Measurements from ENCODE around the gene OPRD1. TPM values are rescaled to one million over a fixed set of nuclear protein-coding genes. Genes with fewer than 3 reads are reported as not detected.

The OPRD1 gene
- total RNA-seq (not detected in 2 replicates), polyA plus RNA-seq (not detected in 2 replicates), polyA minus RNA-seq (not detected in 2 replicates)
- not detected for total RNA-seq (2013)

GRCh38 chr1:28811766-28812668 lies at the start of gene OPRD1:
TSS of gene OPRD1 (plus strand) at chr1:28812170. CDS start at chr1:28812384, 214 bp downstream.
- Mint-ChIP-seq H3K9me3 (ENCODE audit: insufficient read depth) (no peaks in the 10 kb centered on the region), H3K27me3 (peaks cover 54% of the 10 kb centered on the region), H3K27ac (no peak within 1 kb of the TSS), H3K4me3 (no peak within 1 kb of the TSS), H3K4me1 (peaks cover 6% of the 10 kb centered on the region)
- Histone ChIP-seq H3K9me3 (ENCODE audit: control extremely low read depth in 1 of 3, control insufficient read depth in 2 of 3, insufficient read depth in 1 of 3, low read length in 2 of 3) (no peaks in the 10 kb centered on the region), H3K9ac (ENCODE audit: low read length) (no peak within 1 kb of the TSS), H3K27me3 (replicated peaks in 1 of 4; ENCODE audit: control extremely low read depth in 1 of 4, control insufficient read depth in 3 of 4, insufficient read depth in 4 of 4, low read length in 3 of 4) (peaks cover 0 to 52% (median 20%) of the 10 kb centered on the region in 4 experiments), H3K79me2 (ENCODE audit: control insufficient read depth, insufficient read depth, low read length) (no peaks in the 10 kb centered on the region), H3K36me3 (replicated peaks in 1 of 2; ENCODE audit: control extremely low read depth in 1 of 2, control insufficient read depth in 1 of 2, extremely low read depth in 1 of 2, insufficient read depth in 2 of 2, low read length in 1 of 2) (no peaks in the 10 kb centered on the region), H2AFZ (ENCODE audit: insufficient read depth, low read depth, low read length, poor library complexity, severe bottlenecking) (no peak within 1 kb of the TSS), H4K20me1 (ENCODE audit: control insufficient read depth, insufficient read depth, low read length, poor library complexity, severe bottlenecking) (no peaks in the 10 kb centered on the region), H3K27ac (ENCODE audit: low read length in 2 of 2) (no peak within 1 kb of the TSS), H3K4me1 (ENCODE audit: control insufficient read depth in 2 of 2, insufficient read depth in 2 of 2, low read length in 2 of 2) (peaks cover 0 to 4% of the 10 kb centered on the region in 2 donors), H3K4me2 (replicated peaks; ENCODE audit: low read depth, low read length, poor library complexity, severe bottlenecking) (no peak within 1 kb of the TSS), H3K4me3 (ENCODE audit: control extremely low read depth in 1 of 5, extremely low read depth in 1 of 5, insufficient read depth in 1 of 5, low read depth in 2 of 5, low read length in 4 of 5) (no peak within 1 kb of the TSS)
- POLR2A ChIA-PET: no interaction called here
- TF ChIP-seq, protein P1, sequence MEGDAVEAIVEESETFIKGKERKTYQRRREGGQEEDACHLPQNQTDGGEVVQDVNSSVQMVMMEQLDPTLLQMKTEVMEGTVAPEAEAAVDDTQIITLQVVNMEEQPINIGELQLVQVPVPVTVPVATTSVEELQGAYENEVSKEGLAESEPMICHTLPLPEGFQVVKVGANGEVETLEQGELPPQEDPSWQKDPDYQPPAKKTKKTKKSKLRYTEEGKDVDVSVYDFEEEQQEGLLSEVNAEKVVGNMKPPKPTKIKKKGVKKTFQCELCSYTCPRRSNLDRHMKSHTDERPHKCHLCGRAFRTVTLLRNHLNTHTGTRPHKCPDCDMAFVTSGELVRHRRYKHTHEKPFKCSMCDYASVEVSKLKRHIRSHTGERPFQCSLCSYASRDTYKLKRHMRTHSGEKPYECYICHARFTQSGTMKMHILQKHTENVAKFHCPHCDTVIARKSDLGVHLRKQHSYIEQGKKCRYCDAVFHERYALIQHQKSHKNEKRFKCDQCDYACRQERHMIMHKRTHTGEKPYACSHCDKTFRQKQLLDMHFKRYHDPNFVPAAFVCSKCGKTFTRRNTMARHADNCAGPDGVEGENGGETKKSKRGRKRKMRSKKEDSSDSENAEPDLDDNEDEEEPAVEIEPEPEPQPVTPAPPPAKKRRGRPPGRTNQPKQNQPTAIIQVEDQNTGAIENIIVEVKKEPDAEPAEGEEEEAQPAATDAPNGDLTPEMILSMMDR (IDR thresholded peaks at IDR 0.05): no peak
- no peak for TF ChIP-seq EZH2 (IDR thresholded peaks at IDR 0.05; ENCODE audit: borderline replicate concordance, insufficient read depth, low read depth, low read length, poor library complexity, severe bottlenecking)
- intact Hi-C loops (cut with micrococcal nuclease): no loop called here
- DNase-seq (no peak), ATAC-seq (ENCODE audit: low read depth) (no peak)
- WGBS (ENCODE audit: insufficient coverage): 4% methylated on average over 106 of the region's 108 CpGs
- CTCF ChIA-PET: no interaction called here

All from B cell (primary cell).